Left ventricle myocardium inferior (tissue), 1 donor: ENCODE measurements around the gene AMMECR1. TPM values are rescaled to one million over a fixed set of nuclear protein-coding genes. Genes with fewer than 3 reads are reported as not detected.
A peak's percentile ranks its signal among the peaks of the same experiment; 100 is the strongest.

Source experiments
- DNase-seq: peaks from one replicate; pipeline ENCODE4 v3.0.0-alpha.2; 2020
- H3K27ac ChIP-seq: fragments of 200-600 bp; replicated peaks from 2 replicates; pipeline ENCODE4 v1.8.0; 2021
- H3K27me3 ChIP-seq: fragments of 200-600 bp; 2 replicates; pipeline ENCODE4 v1.8.0; 2021; ENCODE audit warnings: low read depth
- H3K36me3 ChIP-seq: fragments of 200-600 bp; 2 replicates; pipeline ENCODE4 v1.8.0; 2021
- H3K4me1 ChIP-seq: fragments of 200-600 bp; 2 replicates; pipeline ENCODE4 v1.8.0; 2021
- H3K4me3 ChIP-seq: fragments of 200-600 bp; 2 replicates; pipeline ENCODE4 v1.8.0; 2021; ENCODE audit warnings: mild to moderate bottlenecking, moderate library complexity
- H3K9me3 ChIP-seq: fragments of 200-600 bp; replicated peaks from 2 replicates; pipeline ENCODE4 v1.8.0; 2021
- CTCF ChIP-seq: fragments of 200-600 bp; IDR thresholded peaks from 2 replicates; pipeline ENCODE4 v1.8.0; 2021; ENCODE audit warnings: antibody characterized with exemption, mild to moderate bottlenecking, borderline replicate concordance
- intact Hi-C: fragments of 100-400 bp; cut with micrococcal nuclease; formaldehyde crosslinking; loops from one replicate; pipeline ENCODE4 v1.11.0; 2022
- total RNA-seq: library from RNA; stranded (reverse); fragmentation: NEBNext Ultra II Directional; extraction: Animal tissue kit (Norgen Biotek cat#: 25700); gene quantifications from one replicate; pipeline ENCODE4 v1.2.1, GENCODE V29; 2021
- donor health status: DM: no; HTN: yes; CAD: no; lungs with severe emphysema.

Gene AMMECR1
- total RNA-seq, 1 donor from 2014 or later: 0.91 TPM

GRCh38 chrX:110175146-110175545 is 142.7 kb downstream of the AMMECR1 start:
- H3K27ac ChIP-seq: no peak overlapping the region

GRCh38 chrX:110173192-110174175 is 144.4 kb downstream of the AMMECR1 start:
- Histone ChIP-seq H3K36me3 (no peaks in the 10 kb centered on the region), H3K4me3 (no peak overlapping the region), H3K27ac (peak overlapping the region; percentile 55), H3K9me3 (no peaks in the 10 kb centered on the region), H3K27me3 (no peaks in the 10 kb centered on the region), H3K4me1 (peaks cover 22% of the 10 kb centered on the region)
- intact Hi-C loops: no loop called here
- DNase-seq: peak; percentile 13
- no peak for TF ChIP-seq CTCF

More at GRCh38 chrX:110175146-110175545, 142.7 kb downstream of the AMMECR1 start:
- H3K4me3 ChIP-seq: no peak overlapping the region
- no peaks in the 10 kb centered on the region for H3K9me3 ChIP-seq
- TF ChIP-seq CTCF: no peak
- no peaks in the 10 kb centered on the region for H3K36me3 ChIP-seq
- H3K4me1 ChIP-seq: peaks cover 31% of the 10 kb centered on the region
- DNase-seq: no peak
- intact Hi-C loops: no loop called here
- H3K27me3 ChIP-seq: no peaks in the 10 kb centered on the region

- intact Hi-C loops: no loop called here
- no peak for TF ChIP-seq CTCF
- Histone ChIP-seq H3K36me3 (no peaks in the 10 kb centered on the region), H3K4me3 (no peak overlapping the region), H3K9me3 (no peaks in the 10 kb centered on the region), H3K27me3 (no peaks in the 10 kb centered on the region), H3K27ac (peak overlapping the region; percentile 55), H3K4me1 (peaks cover 22% of the 10 kb centered on the region)
- no peak for DNase-seq
Observed at GRCh38 chrX:110172215-110172614, 145.7 kb downstream of the AMMECR1 start.

GRCh38 chrX:110171442-110171841 is 146.4 kb downstream of the AMMECR1 start:
- TF ChIP-seq CTCF: no peak
- peaks cover 25% of the 10 kb centered on the region for H3K4me1 ChIP-seq
- intact Hi-C loops: no loop called here

GRCh38 chrX:110170029-110170428 is 147.9 kb downstream of the AMMECR1 start:
- no peak for TF ChIP-seq CTCF
- Histone ChIP-seq H3K4me1 (peaks cover 11% of the 10 kb centered on the region), H3K27me3 (no peaks in the 10 kb centered on the region), H3K36me3 (no peaks in the 10 kb centered on the region), H3K9me3 (no peaks in the 10 kb centered on the region), H3K27ac (no peak overlapping the region), H3K4me3 (no peak overlapping the region)
- intact Hi-C loops: no loop called here
- no peak for DNase-seq

More at GRCh38 chrX:110171442-110171841, 146.4 kb downstream of the AMMECR1 start:
- Histone ChIP-seq H3K36me3 (no peaks in the 10 kb centered on the region), H3K27me3 (no peaks in the 10 kb centered on the region), H3K27ac (no peak overlapping the region), H3K4me3 (no peak overlapping the region), H3K9me3 (no peaks in the 10 kb centered on the region)
- DNase-seq: no peak
